Activated CD8-positive, alpha-beta T cell treated with anti-CD3 and anti-CD28 coated beads for 36 hours (primary cell): ENCODE results near the gene DLX1. TPM values are rescaled to one million over a fixed set of nuclear protein-coding genes. Genes with fewer than 3 reads are reported as not detected.

Experiments
- ATAC-seq: fragments of 200-7000 bp; cut with Tn5 transposase; one replicate; pipeline ENCODE4 v1.10.0; 2021; ENCODE audit warnings: mild to moderate bottlenecking, moderate library complexity
- CTCF ChIA-PET: fragments of 350-600 bp; sonication (Branson Sonifier 250); formaldehyde crosslinking; loops from one replicate; lab custom pipeline; 2021; ENCODE audit warnings: antibody characterized with exemption; lab: Charles Lee
- POLR2A ChIA-PET: fragments of 350-600 bp; sonication (Branson Sonifier 250); formaldehyde crosslinking; loops from one replicate; lab custom pipeline; 2021; ENCODE audit warnings: antibody characterized with exemption; lab: Charles Lee
- DNase-seq: peaks from one replicate; pipeline ENCODE4 v3.0.0-alpha.2; 2020
- H3K27ac Mint-ChIP-seq: one replicate; pipeline ENCODE4 v1.8.0; 2021; ENCODE audit warnings: mild to moderate bottlenecking, mixed read lengths
- H3K27me3 Mint-ChIP-seq: one replicate; pipeline ENCODE4 v1.8.0; 2021; ENCODE audit warnings: mixed read lengths
- H3K36me3 Mint-ChIP-seq: one replicate; pipeline ENCODE4 v1.8.0; 2021; ENCODE audit warnings: low read depth, mixed read lengths
- H3K4me1 Mint-ChIP-seq: one replicate; pipeline ENCODE4 v1.8.0; 2021; ENCODE audit warnings: low read depth, mixed read lengths
- H3K4me3 Mint-ChIP-seq: one replicate; pipeline ENCODE4 v1.8.0; 2021; ENCODE audit warnings: mild to moderate bottlenecking, moderate library complexity, mixed read lengths
- H3K9me3 Mint-ChIP-seq: one replicate; pipeline ENCODE4 v1.8.0; 2021; ENCODE audit warnings: mixed read lengths
- CTCF ChIP-seq: fragments of 200-600 bp; IDR thresholded peaks from one replicate; pipeline ENCODE4 v1.8.0; 2022; ENCODE audit warnings: antibody characterized with exemption, mild to moderate bottlenecking
- intact Hi-C: fragments of 100-400 bp; cut with micrococcal nuclease; formaldehyde crosslinking; loops from one replicate; pipeline ENCODE4 v1.10.0; 2022
- total RNA-seq, 2 experiments: library from RNA; stranded (reverse); gene quantifications; one replicate each; pipeline ENCODE4 v1.2.3, GENCODE V29; 2021

Gene DLX1
- total RNA-seq, 2 experiments from 2014 or later, result not detected

DNA sequence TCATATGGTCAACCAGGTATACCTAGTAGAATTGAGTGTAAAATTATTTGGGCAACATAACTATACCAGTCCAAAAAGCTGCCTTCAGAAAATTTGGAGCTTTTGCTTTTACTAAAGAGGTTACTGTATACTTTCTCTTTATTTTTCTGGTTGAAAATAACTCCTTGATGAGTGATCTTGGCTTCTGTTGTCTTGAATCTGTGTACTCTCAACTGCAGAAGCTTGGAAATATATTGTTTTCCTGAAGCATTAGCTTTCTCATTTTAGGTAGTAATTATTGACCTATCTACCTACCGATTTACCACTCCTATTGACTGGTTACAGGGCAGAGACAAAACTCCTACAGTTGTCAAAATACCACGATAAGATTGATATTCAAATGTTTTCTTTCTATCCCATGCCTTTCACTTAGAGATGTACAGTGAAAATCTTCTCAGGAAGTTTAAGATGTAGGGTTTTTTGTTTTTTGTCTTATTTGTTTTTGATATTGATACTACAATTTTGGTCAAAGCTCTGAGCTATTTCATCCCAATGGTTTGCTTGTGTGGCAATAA lies 35.7 kb upstream of the DLX1 start:
- CTCF ChIA-PET, result no interaction called here

GRCh38 chr2:172050479-172051125 lies 34.7 kb upstream of the DLX1 start:
- no peak for ATAC-seq
- CTCF ChIA-PET, result no interaction called here
- no peak overlapping the region for H3K27ac Mint-ChIP-seq

More for the DNA sequence above, 35.7 kb upstream of the DLX1 start:
- no peaks in the 10 kb centered on the region for H3K36me3 Mint-ChIP-seq
- no peaks in the 10 kb centered on the region for H3K27me3 Mint-ChIP-seq
- H3K4me3 Mint-ChIP-seq, result no peak overlapping the region
- ATAC-seq (no peak), DNase-seq (no peak)
- POLR2A ChIA-PET, result interaction anchor here (0.6 kb wide), 1 partner anchor 230 kb away, joined by 3 read pairs; no protein-coding TSS in a partner anchor
- intact Hi-C loops, result no loop called here
- no peak overlapping the region for H3K27ac Mint-ChIP-seq
- no peaks in the 10 kb centered on the region for H3K9me3 Mint-ChIP-seq
- H3K4me1 Mint-ChIP-seq, result peaks cover 3% of the 10 kb centered on the region
- no peak for TF ChIP-seq CTCF

DNA sequence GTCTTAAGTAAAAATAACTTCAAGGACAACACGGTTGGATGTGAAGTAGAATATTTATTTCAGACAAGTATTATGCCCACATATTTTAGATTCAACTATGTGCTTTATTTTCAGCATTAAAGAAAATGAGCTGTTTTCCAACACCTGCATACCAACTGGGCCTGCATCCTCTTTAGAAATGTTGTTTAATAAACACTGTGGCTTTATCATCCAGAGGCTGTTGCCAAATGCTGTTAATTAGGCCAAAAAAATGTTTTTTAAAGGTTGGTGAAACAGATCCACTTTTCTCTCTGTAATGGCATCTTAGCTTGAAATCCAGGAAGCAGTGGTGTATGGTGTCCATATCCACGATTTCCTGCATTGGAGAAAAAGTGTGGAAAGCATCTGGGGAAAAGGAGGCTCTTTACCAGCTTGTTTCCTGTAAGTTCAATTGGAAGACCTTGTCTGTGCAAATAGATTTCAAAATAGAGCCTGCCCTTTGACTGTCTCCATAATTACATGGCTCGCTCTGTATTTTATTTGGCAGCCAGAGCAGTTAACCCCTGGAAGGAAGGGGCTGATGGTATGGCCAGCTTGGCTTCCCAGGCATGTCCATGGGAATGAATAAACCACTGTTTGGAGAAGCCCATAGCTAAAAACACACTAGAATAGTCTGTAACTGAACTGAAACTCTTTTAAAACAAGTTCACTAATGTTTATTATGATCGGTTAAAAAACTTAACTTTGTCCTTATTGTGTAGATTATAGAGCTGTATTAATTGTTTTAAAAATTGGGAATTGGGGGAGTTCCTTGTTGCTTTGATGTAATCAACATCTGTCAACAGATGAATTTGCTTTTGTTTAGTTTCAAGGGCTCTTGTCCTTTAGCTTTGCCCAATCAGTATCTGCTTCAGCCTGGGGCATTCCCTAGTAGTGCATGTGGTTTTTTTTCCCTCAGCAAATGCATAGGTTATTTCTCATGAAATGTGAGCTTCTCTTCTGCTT lies 33.0 kb upstream of the DLX1 start:
- Mint-ChIP-seq H3K36me3 (no peaks in the 10 kb centered on the region), H3K27ac (no peak overlapping the region), H3K27me3 (no peaks in the 10 kb centered on the region), H3K4me3 (no peak overlapping the region), H3K4me1 (no peaks in the 10 kb centered on the region), H3K9me3 (no peaks in the 10 kb centered on the region)
- intact Hi-C loops, result no loop called here
- DNase-seq (no peak), ATAC-seq (no peak)
- TF ChIP-seq CTCF, result no peak
- CTCF ChIA-PET, result interaction anchor here (1.2 to 1.3 kb wide), 2 partner anchors 50 to 75 kb away, joined by 3 to 5 read pairs; partner anchors contain the start of gene DLX2
- POLR2A ChIA-PET, result interaction anchor here (0.8 to 1.0 kb wide), 2 partner anchors 28 to 50 kb away, joined by 3 read pairs; partner anchors contain the start of gene DLX2

More at GRCh38 chr2:172050479-172051125, 34.7 kb upstream of the DLX1 start:
- no peak overlapping the region for H3K4me3 Mint-ChIP-seq
- intact Hi-C loops, result no loop called here
- H3K9me3 Mint-ChIP-seq, result no peaks in the 10 kb centered on the region
- H3K4me1 Mint-ChIP-seq, result peaks cover 3% of the 10 kb centered on the region
- DNase-seq, result no peak
- POLR2A ChIA-PET, result no interaction called here
- H3K36me3 Mint-ChIP-seq, result no peaks in the 10 kb centered on the region
- no peak for TF ChIP-seq CTCF
- no peaks in the 10 kb centered on the region for H3K27me3 Mint-ChIP-seq

DNA sequence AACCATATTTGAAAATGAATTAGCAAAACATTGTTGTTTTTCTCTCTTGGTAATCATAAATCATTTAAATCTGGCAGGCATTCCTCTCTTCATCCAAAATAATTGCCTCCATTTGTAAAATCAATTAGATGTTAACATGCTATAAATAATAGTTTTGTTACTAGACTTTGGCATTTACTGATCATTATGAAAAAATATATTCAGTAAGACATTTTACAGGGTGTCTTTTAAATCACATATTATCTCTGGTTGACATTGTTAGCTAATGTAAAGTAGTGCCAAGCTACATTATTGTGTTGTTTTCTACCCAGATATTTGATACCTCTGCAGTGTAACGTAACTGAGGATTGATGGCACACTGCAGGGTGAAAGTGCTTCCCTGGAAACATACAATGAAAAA lies 31.8 kb upstream of the DLX1 start:
- Mint-ChIP-seq H3K36me3 (no peaks in the 10 kb centered on the region), H3K9me3 (no peaks in the 10 kb centered on the region), H3K4me3 (no peak overlapping the region), H3K27ac (no peak overlapping the region), H3K4me1 (no peaks in the 10 kb centered on the region), H3K27me3 (no peaks in the 10 kb centered on the region)
- intact Hi-C loops, result no loop called here
- no peak for ATAC-seq
- ChIA-PET POLR2A (interaction anchor here (1.0 kb wide), 1 partner anchor 29 kb away, joined by 3 read pairs; no protein-coding TSS in a partner anchor), CTCF (interaction anchor here (1.2 kb wide), 1 partner anchor 49 kb away, joined by 3 read pairs; the partner anchor contains the start of gene DLX2)
- no peak for DNase-seq
- no peak for TF ChIP-seq CTCF
